Endothelial cell of umbilical vein (primary cell): ENCODE results near the gene ANGPTL7. TPM values are rescaled to one million over a fixed set of nuclear protein-coding genes. Genes with fewer than 3 reads are reported as not detected.
A peak's percentile ranks its signal among the peaks of the same experiment; 100 is the strongest.

Experiments used
- BruUV-seq: library from RNA; stranded (reverse); fragments of 400-500 nt; replicated peaks from 2 replicates; lab custom pipeline; 2021; lab: Mats Ljungman, UMichigan
- CTCF ChIA-PET: fragments of 300-600, 350-600 bp; sonication (Branson Sonifier 250); formaldehyde crosslinking; loops from one replicate; lab custom pipeline; 2021; ENCODE audit warnings: antibody characterized with exemption, inconsistent platforms; lab: Charles Lee
- POLR2A ChIA-PET: fragments of 300-600, 350-600 bp; sonication (Branson Sonifier 250); formaldehyde crosslinking; loops from one replicate; lab custom pipeline; 2021; ENCODE audit warnings: antibody characterized with exemption, inconsistent platforms; lab: Charles Lee
- DNase-seq: peaks from one replicate; pipeline ENCODE4 v3.0.0-alpha.2; 2011; ENCODE audit warnings: low read depth, low spot score
- FAIRE-seq: peaks from 2 replicates; lab custom pipeline; 2011; peaks lifted over from hg19 to GRCh38; lab: Jason Lieb, UNC
- H2AFZ ChIP-seq: 2 replicates; pipeline ENCODE4 v1.6.0; 2012; ENCODE audit warnings: low read depth, low read length, control low read depth, inconsistent platforms
- H3K27ac ChIP-seq: 2 replicates; pipeline ENCODE4 v1.5.1; 2011; ENCODE audit warnings: low read depth, mild to moderate bottlenecking, control low read depth, low read length, moderate library complexity; ENCODE audit not compliant: insufficient read depth
- H3K27me3 ChIP-seq, 2 experiments: 2 replicates each; pipeline versions ENCODE4 v1.6.0 to v1.6.1; 2011; ENCODE audit warnings: low read length in 2 of 2, mixed read lengths in 1 of 2; ENCODE audit not compliant: control insufficient read depth in 2 of 2, insufficient read depth in 2 of 2
- H3K36me3 ChIP-seq, 2 experiments: 2 replicates in 1 of 2; 3 replicates in 1 of 2; pipeline ENCODE4 v1.5.1; 2011; ENCODE audit warnings: low read length in 2 of 2, mild to moderate bottlenecking in 1 of 2, moderate library complexity in 1 of 2; ENCODE audit not compliant: control insufficient read depth in 2 of 2, insufficient read depth in 2 of 2; ENCODE audit errors: extremely low read depth in 1 of 2
- H3K4me1 ChIP-seq: 3 replicates; pipeline ENCODE4 v1.5.1; 2011; ENCODE audit warnings: mild to moderate bottlenecking, low read length; ENCODE audit not compliant: control insufficient read depth, insufficient read depth; ENCODE audit errors: extremely low read depth
- H3K4me2 ChIP-seq: 2 replicates; pipeline ENCODE4 v1.6.1; 2011; ENCODE audit warnings: low read length, control low read depth, mixed read lengths; ENCODE audit not compliant: insufficient read depth
- H3K4me3 ChIP-seq, 3 experiments: fragments of 200-600 bp in 1 of 3; sonication (generic), shearing (Covaris generic) in 1 of 3; replicated peaks in 1 of 3; 2 replicates each; pipeline ENCODE4 v1.5.1; 2011 to 2016; ENCODE audit warnings: control low read depth in 3 of 3, low read length in 3 of 3, mild to moderate bottlenecking in 2 of 3, inconsistent platforms in 1 of 3, low read depth in 1 of 3, moderate library complexity in 1 of 3; ENCODE audit not compliant: insufficient read depth in 1 of 3
- H3K79me2 ChIP-seq: 2 replicates; pipeline ENCODE4 v1.6.0; 2012; ENCODE audit warnings: low read length, inconsistent platforms; ENCODE audit not compliant: control insufficient read depth, insufficient read depth
- H3K9ac ChIP-seq: replicated peaks from 2 replicates; pipeline ENCODE3; 2011; ENCODE audit warnings: low read length, control low read depth; ENCODE audit not compliant: insufficient read depth; ENCODE audit errors: extremely low read depth
- H3K9me1 ChIP-seq: replicated peaks from 3 replicates; pipeline ENCODE4 v1.6.0; 2011; ENCODE audit warnings: mild to moderate bottlenecking, low read length; ENCODE audit not compliant: control insufficient read depth, insufficient read depth; ENCODE audit errors: extremely low read depth
- H3K9me3 ChIP-seq: replicated peaks from 2 replicates; pipeline ENCODE4 v1.5.1; 2012; ENCODE audit warnings: low read length, inconsistent platforms; ENCODE audit not compliant: control insufficient read depth, insufficient read depth
- H4K20me1 ChIP-seq: replicated peaks from 2 replicates; pipeline ENCODE3; 2011; ENCODE audit warnings: mild to moderate bottlenecking, low read length; ENCODE audit not compliant: control insufficient read depth, insufficient read depth; ENCODE audit errors: extremely low read depth
- EZH2 ChIP-seq: IDR thresholded peaks from 2 replicates; pipeline ENCODE4 v1.6.1; 2012; ENCODE audit warnings: borderline replicate concordance, low read depth, mild to moderate bottlenecking, moderate library complexity, low read length, inconsistent platforms; ENCODE audit not compliant: severe bottlenecking
- FOS ChIP-seq: IDR thresholded peaks from 2 replicates; pipeline ENCODE4 v1.6.1; 2011; ENCODE audit warnings: mild to moderate bottlenecking, low read length, moderate library complexity, borderline replicate concordance; ENCODE audit not compliant: insufficient read depth
- GATA2 ChIP-seq: IDR thresholded peaks from 2 replicates; pipeline ENCODE4 v1.7.0; 2011; ENCODE audit warnings: low read depth, mild to moderate bottlenecking, moderate library complexity, mixed read lengths, low read length; ENCODE audit not compliant: insufficient read length, insufficient read depth
- MAX ChIP-seq: IDR thresholded peaks from 2 replicates; pipeline ENCODE4 v1.6.1; 2011; ENCODE audit not compliant: insufficient read depth, insufficient read length
- POLR2A ChIP-seq: IDR thresholded peaks from 2 replicates; pipeline ENCODE4 v1.6.1; 2012; ENCODE audit warnings: low read depth, mild to moderate bottlenecking, control low read depth, low read length
- POLR2AphosphoS5 ChIP-seq: IDR thresholded peaks from 2 replicates; pipeline ENCODE4 v1.6.1; 2012; ENCODE audit warnings: low read depth, mild to moderate bottlenecking, control low read depth, low read length, moderate library complexity; ENCODE audit not compliant: insufficient read depth
- dilution Hi-C: fragments of 300-500 bp; cut with MboI; formaldehyde crosslinking; loops from one replicate; pipeline ENCODE4 v1.15.0; 2019; ENCODE audit warnings: low sequenced_read_pairs; ENCODE audit not compliant: extremely low pct_ligation_motif_present
- intact Hi-C: fragments of 100-400 bp; cut with micrococcal nuclease; formaldehyde crosslinking; loops from one replicate; pipeline ENCODE4 v1.10.0; 2022
- polyA plus RNA-seq, 4 experiments: library from polyadenylated mRNA; depleted of rRNA in 3 of 4; stranded (reverse) in 3 of 4; unstranded in 1 of 4; fragments of >200 nt; gene quantifications; 2 replicates each; pipeline versions ENCODE4 v1.2.1 to v1.2.3, GENCODE V29; 2011 to 2012; ENCODE audit warnings: missing spikeins in 1 of 4
- total RNA-seq: library from RNA; stranded (reverse); gene quantifications from 2 replicates; pipeline ENCODE4 v1.2.3, GENCODE V29; 2021

Gene ANGPTL7
- total and polyA plus RNA-seq, 2 donors (not counting 3 experiments of a cell fraction or from before 2014, with no cell fraction given), result not detected

- ChIA-PET CTCF (interaction anchor here (0.8 to 3.0 kb wide), 10 partner anchors 8 to 499 kb away, joined by 3 to 17 read pairs (median 4); no protein-coding TSS in a partner anchor), POLR2A (interaction anchor here (0.6 kb wide), 1 partner anchor 113 kb away, joined by 3 read pairs; no protein-coding TSS in a partner anchor)
- no peak overlapping the region for H3K4me3 ChIP-seq
- H3K27me3 ChIP-seq, result no peaks in the 10 kb centered on the region
- dilution Hi-C loops, result no loop called here
- intact Hi-C loops, result no loop called here
- H3K9ac ChIP-seq, result no peak overlapping the region
- H3K4me1 ChIP-seq, result peaks cover 16% of the 10 kb centered on the region
- H3K79me2 ChIP-seq, result no peaks in the 10 kb centered on the region
- H3K36me3 ChIP-seq, result peaks cover 11 to 26% of the 10 kb centered on the region in 2 experiments
- H3K9me1 ChIP-seq, result no peaks in the 10 kb centered on the region
- FAIRE-seq (peak; percentile 93), DNase-seq (peak; percentile 67)
- BruUV-seq, result no TSS peak
- H3K9me3 ChIP-seq, result no peaks in the 10 kb centered on the region
- peak; percentile 58 for TF ChIP-seq FOS
- TF ChIP-seq POLR2AphosphoS5, result no peak
- peak; percentile 15 for TF ChIP-seq GATA2
- peak overlapping the region; percentile 10 for H3K4me2 ChIP-seq
- no peak overlapping the region for H3K27ac ChIP-seq
- no peaks in the 10 kb centered on the region for H4K20me1 ChIP-seq
- no peak overlapping the region for H2AFZ ChIP-seq
Measured at GRCh38 chr1:11147197-11147770, 41.9 kb upstream of the ANGPTL7 start.

GRCh38 chr1:11150326-11150725, 38.8 kb upstream of the ANGPTL7 start:
- H4K20me1 ChIP-seq, result no peaks in the 10 kb centered on the region
- H3K27me3 ChIP-seq, result no peaks in the 10 kb centered on the region
- intact Hi-C loops, result no loop called here
- no peaks in the 10 kb centered on the region for H3K9me1 ChIP-seq
- no peak overlapping the region for H3K9ac ChIP-seq
- dilution Hi-C loops, result no loop called here
- no peaks in the 10 kb centered on the region for H3K9me3 ChIP-seq
- H3K4me3 ChIP-seq, result no peak overlapping the region
- DNase-seq (no peak), FAIRE-seq (no peak)
- no peak overlapping the region for H3K4me2 ChIP-seq
- BruUV-seq, result no TSS peak
- ChIA-PET POLR2A (interaction anchor here (0.6 kb wide), 1 partner anchor 105 kb away, joined by 7 read pairs; no protein-coding TSS in a partner anchor), CTCF (no interaction called here)
- no peaks in the 10 kb centered on the region for H3K79me2 ChIP-seq
- H3K4me1 ChIP-seq, result peaks cover 16% of the 10 kb centered on the region
- H3K36me3 ChIP-seq, result peaks cover 7 to 14% of the 10 kb centered on the region in 2 experiments
- H3K27ac ChIP-seq, result no peak overlapping the region
- no peak overlapping the region for H2AFZ ChIP-seq
- TF ChIP-seq FOS, result no peak
- no peak for TF ChIP-seq POLR2AphosphoS5
- TF ChIP-seq POLR2A, result no peak
- no peak for TF ChIP-seq MAX
- no peak for TF ChIP-seq EZH2
- TF ChIP-seq GATA2, result no peak
